HCT116 (cell line): ENCODE measurements around the gene TMOD4. TPM values are rescaled to one million over a fixed set of nuclear protein-coding genes. Genes with fewer than 3 reads are reported as not detected.

ENCODE experiments used
- ATAC-seq: fragments of 200-7000 bp; cut with Tn5 transposase; 2 replicates; pipeline ENCODE4 v1.9.1; 2020; ENCODE audit warnings: mild to moderate bottlenecking, moderate library complexity
- BruUV-seq: library from RNA; stranded (reverse); fragments of 400-500 nt; replicated peaks from 2 replicates; lab custom pipeline; 2021; lab: Mats Ljungman, UMichigan
- CTCF ChIA-PET: fragments of 300-600 bp; sonication (Branson Sonifier 250); formaldehyde crosslinking; loops from one replicate; lab custom pipeline; 2021; ENCODE audit warnings: antibody characterized with exemption; lab: Charles Lee
- POLR2A ChIA-PET: fragments of 300-600, 350-600 bp; sonication (Branson Sonifier 250); formaldehyde crosslinking; loops from one replicate; lab custom pipeline; 2021; ENCODE audit warnings: antibody characterized with exemption; lab: Charles Lee
- RAD21 ChIA-PET, 2 experiments: fragments of 300-600 bp; sonication (Branson Sonifier 250); formaldehyde crosslinking; loops; one replicate each; lab custom pipeline; 2023; ENCODE audit warnings: low total read pairs in 2 of 2; ENCODE audit not compliant: uncharacterized antibody in 2 of 2, unreplicated experiment in 2 of 2, low non-redundant PET in 1 of 2; lab: Charles Lee
- DNase-seq: peaks from one replicate; pipeline ENCODE4 v3.0.0-alpha.2; 2010; ENCODE audit warnings: low read depth, low spot score
- H2AFZ ChIP-seq: fragments of 200-600 bp; shearing (Covaris generic), sonication (generic); 2 replicates; pipeline ENCODE4 v1.6.1; 2017; ENCODE audit warnings: low read depth, mixed run types, mixed read lengths, antibody characterized with exemption, low read length; ENCODE audit not compliant: poor library complexity, severe bottlenecking
- H3K27ac ChIP-seq: 2 replicates; pipeline ENCODE4 v1.5.1; 2012; ENCODE audit warnings: low read depth, low read length
- H3K27me3 ChIP-seq: fragments of 200-600 bp; sonication (generic); 2 replicates; pipeline ENCODE4 v1.6.1; 2016; ENCODE audit warnings: mixed run types, low read length, mixed read lengths; ENCODE audit not compliant: insufficient read depth
- H3K36me3 ChIP-seq, 2 experiments: fragments of 200-500 bp in 1 of 2; fragments of 200-600 bp in 1 of 2; sonication (Bioruptor generic) in 1 of 2; sonication (generic) in 1 of 2; 2 replicates each; pipeline versions ENCODE4 v1.5.1 to v1.6.1; 2014 to 2016; ENCODE audit warnings: low read length in 2 of 2, inconsistent platforms in 1 of 2, mixed read lengths in 1 of 2, mixed run types in 1 of 2; ENCODE audit not compliant: insufficient read depth in 2 of 2, control insufficient read depth in 1 of 2
- H3K4me1 ChIP-seq, 2 experiments: fragments of 200-600 bp in 1 of 2; sonication (generic) in 1 of 2; 2 replicates each; pipeline versions ENCODE4 v1.5.1 to v1.6.1; 2012 to 2017; ENCODE audit warnings: low read length in 2 of 2, inconsistent platforms in 1 of 2, mild to moderate bottlenecking in 1 of 2, mixed read lengths in 1 of 2, mixed run types in 1 of 2, moderate library complexity in 1 of 2; ENCODE audit not compliant: insufficient read depth in 2 of 2, control insufficient read depth in 1 of 2
- H3K4me2 ChIP-seq: fragments of 200-600 bp; sonication (generic); 2 replicates; pipeline ENCODE4 v1.6.1; 2017; ENCODE audit warnings: mixed run types, low read length, mixed read lengths
- H3K4me3 ChIP-seq, 2 experiments: fragments of 200-600 bp in 1 of 2; sonication (generic) in 1 of 2; replicated peaks in 1 of 2; 2 replicates each; pipeline ENCODE4 v1.5.1; 2011 to 2016; ENCODE audit warnings: low read length in 2 of 2, control low read depth in 1 of 2, low read depth in 1 of 2, mild to moderate bottlenecking in 1 of 2, mixed read lengths in 1 of 2, mixed run types in 1 of 2
- H3K79me2 ChIP-seq: fragments of 200-600 bp; sonication (generic); 2 replicates; pipeline ENCODE4 v1.6.1; 2017; ENCODE audit warnings: mild to moderate bottlenecking, mixed run types, low read length, moderate library complexity, mixed read lengths; ENCODE audit not compliant: insufficient read depth
- H3K9ac ChIP-seq: fragments of 200-600 bp; sonication (generic); 2 replicates; pipeline ENCODE4 v1.6.1; 2016; ENCODE audit warnings: low read length, mixed read lengths
- H3K9me2 ChIP-seq: fragments of 200-600 bp; sonication (generic), shearing (Covaris generic); 2 replicates; pipeline ENCODE4 v1.6.1; 2017; ENCODE audit warnings: mixed run types, mild to moderate bottlenecking, moderate library complexity; ENCODE audit not compliant: insufficient read depth
- H3K9me3 ChIP-seq, 2 experiments: fragments of 200-500 bp in 1 of 2; fragments of 200-600 bp in 1 of 2; sonication (Bioruptor generic) in 1 of 2; sonication (generic) in 1 of 2; 2 replicates each; pipeline ENCODE4 v1.6.1; 2014 to 2017; ENCODE audit warnings: low read length in 2 of 2, mixed read lengths in 2 of 2, inconsistent platforms in 1 of 2, low read depth in 1 of 2, mild to moderate bottlenecking in 1 of 2, mixed run types in 1 of 2, moderate library complexity in 1 of 2; ENCODE audit not compliant: control insufficient read depth in 1 of 2, insufficient read depth in 1 of 2
- H4K20me1 ChIP-seq: fragments of 200-600 bp; sonication (generic), shearing (Covaris generic); 2 replicates; pipeline ENCODE4 v1.6.1; 2017; ENCODE audit warnings: mixed run types, mild to moderate bottlenecking, moderate library complexity; ENCODE audit not compliant: insufficient read depth
- ATF3 ChIP-seq: IDR thresholded peaks from 2 replicates; pipeline ENCODE4 v1.6.1; 2012
- CBX3 ChIP-seq: IDR thresholded peaks from 2 replicates; pipeline ENCODE4 v1.6.1; 2012; ENCODE audit warnings: low read depth
- CEBPB ChIP-seq: IDR thresholded peaks from 2 replicates; pipeline ENCODE4 v1.6.1; 2012; ENCODE audit warnings: low read depth
- CTCF ChIP-seq, 3 experiments: fragments of 200-600 bp in 1 of 3; sonication (generic) in 1 of 3; IDR thresholded peaks in 2 of 3; conservative IDR thresholded peaks in 1 of 3; 2 replicates each; pipeline ENCODE4 v1.5.1; 2012 to 2017; ENCODE audit warnings: low read depth in 2 of 3, low read length in 2 of 3, antibody characterized with exemption in 1 of 3, borderline replicate concordance in 1 of 3, control low read depth in 1 of 3, mild to moderate bottlenecking in 1 of 3, mixed read lengths in 1 of 3, mixed run types in 1 of 3, moderate library complexity in 1 of 3; ENCODE audit not compliant: insufficient read depth in 1 of 3
- EGR1 ChIP-seq: IDR thresholded peaks from 2 replicates; pipeline ENCODE4 v1.6.1; 2012; ENCODE audit warnings: low read depth
- ELF1 ChIP-seq: IDR thresholded peaks from 2 replicates; pipeline ENCODE4 v1.6.1; 2012; ENCODE audit warnings: low read depth, borderline replicate concordance
- EZH2 ChIP-seq: fragments of 200-600 bp; sonication (generic); IDR thresholded peaks from 2 replicates; pipeline ENCODE4 v1.6.1; 2017; ENCODE audit warnings: antibody characterized with exemption, mixed run types
- EZH2phosphoT487 ChIP-seq: fragments of 200-600 bp; IDR thresholded peaks from 2 replicates; pipeline ENCODE4 v1.6.1; 2018; ENCODE audit warnings: antibody characterized with exemption, borderline replicate concordance
- FOSL1 ChIP-seq: IDR thresholded peaks from 2 replicates; pipeline ENCODE4 v1.6.1; 2012; ENCODE audit warnings: low read depth
- JUND ChIP-seq: IDR thresholded peaks from 2 replicates; pipeline ENCODE4 v1.6.1; 2012
- RAD21 ChIP-seq: IDR thresholded peaks from 2 replicates; pipeline ENCODE4 v1.6.1; 2012; ENCODE audit warnings: low read depth, mild to moderate bottlenecking
- REST ChIP-seq: IDR thresholded peaks from 2 replicates; pipeline ENCODE4 v1.6.1; 2012; ENCODE audit warnings: low read depth
- SIN3A ChIP-seq: IDR thresholded peaks from 2 replicates; pipeline ENCODE4 v1.6.1; 2012; ENCODE audit warnings: low read depth
- SP1 ChIP-seq: IDR thresholded peaks from 2 replicates; pipeline ENCODE4 v1.6.1; 2012; ENCODE audit warnings: low read depth
- YY1 ChIP-seq: IDR thresholded peaks from 2 replicates; pipeline ENCODE4 v1.6.1; 2011; ENCODE audit warnings: low read length, low read depth, moderate library complexity, mild to moderate bottlenecking; ENCODE audit not compliant: insufficient replicate concordance; ENCODE audit errors: extremely low read depth
- ZBTB33 ChIP-seq: IDR thresholded peaks from 2 replicates; pipeline ENCODE4 v1.6.1; 2011; ENCODE audit warnings: mild to moderate bottlenecking, low read length, moderate library complexity; ENCODE audit not compliant: insufficient replicate concordance; ENCODE audit errors: extremely low read depth
- ZFX ChIP-seq: fragments of 450-650 bp; IDR thresholded peaks from 2 replicates; pipeline ENCODE4 v1.6.1; 2017
- ZNF274 ChIP-seq: fragments of 200-500 bp; sonication (Bioruptor generic); IDR thresholded peaks from 2 replicates; pipeline ENCODE4 v1.6.1; 2014; ENCODE audit warnings: mild to moderate bottlenecking, low read depth, low read length, inconsistent platforms
- intact Hi-C: fragments of 100-400 bp; cut with micrococcal nuclease; formaldehyde crosslinking; loops from 2 replicates; pipeline ENCODE4 v1.10.0; 2022
- total RNA-seq: library from RNA; stranded (reverse); gene quantifications from one replicate; pipeline ENCODE4 v1.2.1, GENCODE V29; 2021; ENCODE audit not compliant: unreplicated experiment

Gene TMOD4
- total RNA-seq, 1 experiment from 2014 or later = 1.8 TPM

GRCh38 chr1:151189637-151190445 is 14.1 kb upstream of the TMOD4 start, which contains the start of gene VPS72:
Gene VPS72 (minus strand): TSS chr1:151190197. CDS start chr1:151190121, 76 bp downstream.
- intact Hi-C loops = no loop called here
- Histone ChIP-seq H3K9me2 (no peaks in the 10 kb centered on the region), H4K20me1 (no peaks in the 10 kb centered on the region), H3K36me3 (peaks cover 6 to 8% of the 10 kb centered on the region in 2 experiments; a peak in 3 of 4 replicates), H3K9me3 (no peaks in the 10 kb centered on the region), H3K9ac (peak within 1 kb of the TSS; percentile 84), H3K4me1 (peaks cover 17 to 29% of the 10 kb centered on the region in 2 experiments), H2AFZ (no peak within 1 kb of the TSS), H3K4me3 (peak within 1 kb of the TSS; percentile 83 to 85), H3K79me2 (peaks cover 58% of the 10 kb centered on the region), H3K27me3 (no peaks in the 10 kb centered on the region), H3K27ac (peak within 1 kb of the TSS; percentile 72), H3K4me2 (peak within 1 kb of the TSS; percentile 90)
- no TSS peak for BruUV-seq
- CTCF ChIA-PET = interaction anchor here (0.9 kb wide), 1 partner anchor 12 kb away, joined by 3 read pairs; no protein-coding TSS in a partner anchor
- POLR2A ChIA-PET = interaction anchor here (0.7 to 1.3 kb wide), 4 partner anchors 14 to 92 kb away, joined by 3 to 9 read pairs (median 3); partner anchors contain the start of genes TMOD4 and ZNF687
- RAD21 ChIA-PET = interaction anchor here (0.6 to 1.0 kb wide), 2 partner anchors 18 to 61 kb away, joined by 3 to 4 read pairs; no protein-coding TSS in a partner anchor
- DNase-seq = peak; percentile 80
- ATAC-seq = peak; percentile 85
- TF ChIP-seq JUND (no peak), ZNF274 (no peak), SP1 (no peak), CTCF (IDR thresholded peaks at IDR 0.05 in 2 of 3, conservative IDR thresholded peaks at IDR 0.05 in 1 of 3; ENCODE audit: borderline replicate concordance in 1 of 3, insufficient read depth in 1 of 3, low read depth in 2 of 3, low read length in 2 of 3) (no peak), FOSL1 (no peak), CBX3 (no peak), ZBTB33 (peak; percentile 46), EZH2phosphoT487 (no peak), CEBPB (no peak), ATF3 (no peak), SIN3A (no peak), REST (no peak), EZH2 (no peak), RAD21 (no peak), ZFX (0 out of 2 replicates have a peak, but pooled peaks have one; percentile 36), YY1 (peak; percentile 85), ELF1 (no peak), EGR1 (no peak)
